NOMO-1 (cell line): Measurements from ENCODE around the gene TMCO1.
"Not testable (repeated sequence)": the region's sequence is repeated elsewhere in the genome, so short reads cannot be mapped to it uniquely, and the experiment has no call there.

Experiments
- DNase-seq, 2 experiments: peaks; one replicate each; lab custom pipeline; 2025; ENCODE audit not compliant: unreplicated experiment in 2 of 2; lab: John Stamatoyannopoulos, UW

TMCO1 gene

GRCh38 chr1:165768513-165769394 is at the start of gene TMCO1:
Gene TMCO1, minus strand, starts transcription at chr1:165768868. Its CDS starts 117 bp downstream, at chr1:165768751.
- peak; percentile 98 to 99 for DNase-seq

- no peak for DNase-seq
These were observed 48.3 kb upstream of the TMCO1 start for GRCh38 chr1:165816826-165817497.

GRCh38 chr1:165816157-165816556 is 47.5 kb upstream of the TMCO1 start:
- no peak for DNase-seq

- no peak for DNase-seq
These were observed 47.1 kb upstream of the TMCO1 start for GRCh38 chr1:165815725-165816124.

GRCh38 chr1:165807613-165808012 is 38.9 kb upstream of the TMCO1 start:
- DNase-seq = no peak

- DNase-seq = not testable (repeated sequence)
These were observed 35.8 kb upstream of the TMCO1 start for GRCh38 chr1:165804513-165804912.

GRCh38 chr1:165799387-165799786 is 30.7 kb upstream of the TMCO1 start:
- DNase-seq = no peak

- no peak for DNase-seq
These were observed 27.2 kb upstream of the TMCO1 start for GRCh38 chr1:165795894-165796293.

GRCh38 chr1:165793951-165794350 is 25.3 kb upstream of the TMCO1 start:
- DNase-seq = no peak

GRCh38 chr1:165787741-165788140 is 19.1 kb upstream of the TMCO1 start:
- no peak for DNase-seq

- not testable (repeated sequence) for DNase-seq
These were observed 14.9 kb upstream of the TMCO1 start for GRCh38 chr1:165783519-165783918.

GRCh38 chr1:165778197-165778596 is 9.5 kb upstream of the TMCO1 start:
- DNase-seq = not testable (repeated sequence)

GRCh38 chr1:165773324-165773965 is 4.8 kb upstream of the TMCO1 start:
- no peak for DNase-seq

GRCh38 chr1:165772739-165773138 is 4.1 kb upstream of the TMCO1 start:
- DNase-seq = no peak

- DNase-seq = no peak
These were observed 4.4 kb downstream of the TMCO1 start for GRCh38 chr1:165764277-165764676.

- no peak for DNase-seq
These were observed 5.2 kb downstream of the TMCO1 start for GRCh38 chr1:165763442-165763841.

GRCh38 chr1:165762725-165763124 is 5.9 kb downstream of the TMCO1 start:
- no peak for DNase-seq

GRCh38 chr1:165759095-165759494 is 9.6 kb downstream of the TMCO1 start:
- no peak for DNase-seq

- no peak for DNase-seq
These were observed 13.2 kb downstream of the TMCO1 start for GRCh38 chr1:165755393-165756010.

GRCh38 chr1:165753934-165754333 is 14.7 kb downstream of the TMCO1 start:
- no peak for DNase-seq

GRCh38 chr1:165748550-165748949 is 20.1 kb downstream of the TMCO1 start:
- DNase-seq = no peak
